ENCODE results near the gene DOC2B. TPM values are rescaled to one million over a fixed set of nuclear protein-coding genes. Genes with fewer than 3 reads are reported as not detected.

The DOC2B gene
- total RNA-seq, 1 experiment from 2014 or later = 2.7 TPM

DNA sequence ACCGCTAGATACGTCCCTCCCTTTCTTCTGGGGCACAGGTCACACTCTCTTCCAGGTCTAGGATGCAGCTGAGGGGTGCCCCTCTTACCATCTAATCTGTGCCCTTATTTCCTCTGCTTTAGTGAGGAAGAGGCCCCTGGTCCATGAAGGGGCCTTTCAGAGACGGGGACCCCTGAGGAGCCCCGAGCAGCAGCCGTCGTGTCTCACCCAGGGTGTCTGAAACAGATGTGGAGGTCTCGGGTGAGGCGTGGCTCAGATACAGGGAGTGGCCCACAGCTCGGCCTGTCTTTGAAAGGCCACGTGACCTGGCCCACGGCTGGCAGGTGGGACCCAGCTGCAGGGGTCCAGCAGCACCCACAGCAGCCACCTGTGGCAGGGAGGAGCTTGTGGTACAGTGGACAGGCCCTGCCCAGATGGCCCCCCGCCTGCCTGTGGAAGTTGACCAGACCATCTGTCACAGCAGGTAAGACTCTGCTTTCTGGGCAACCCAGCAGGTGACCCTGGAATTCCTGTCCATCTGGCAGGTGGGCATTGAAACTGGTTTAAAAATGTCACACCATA lies 28.5 kb downstream of the DOC2B start:
- Mint-ChIP-seq H3K4me1 (no peaks in the 10 kb centered on the region), H3K27me3 (ENCODE audit: low read depth) (no peaks in the 10 kb centered on the region), H3K9me3 (no peaks in the 10 kb centered on the region), H3K27ac (no peak overlapping the region), H3K4me3 (no peak overlapping the region), H3K36me3 (no peaks in the 10 kb centered on the region)
- TF ChIP-seq NFATC4 (CRISPR knock-in tag; IDR thresholded peaks at IDR 0.05) = no peak
- TF ChIP-seq NR2C2 (CRISPR knock-in tag; IDR thresholded peaks at IDR 0.05) = no peak
- no peak for TF ChIP-seq ZNF423 (CRISPR knock-in tag; IDR thresholded peaks at IDR 0.05)
- no peak for TF ChIP-seq SMAD4 (CRISPR knock-in tag; IDR thresholded peaks at IDR 0.05)
- TF ChIP-seq, protein P1, sequence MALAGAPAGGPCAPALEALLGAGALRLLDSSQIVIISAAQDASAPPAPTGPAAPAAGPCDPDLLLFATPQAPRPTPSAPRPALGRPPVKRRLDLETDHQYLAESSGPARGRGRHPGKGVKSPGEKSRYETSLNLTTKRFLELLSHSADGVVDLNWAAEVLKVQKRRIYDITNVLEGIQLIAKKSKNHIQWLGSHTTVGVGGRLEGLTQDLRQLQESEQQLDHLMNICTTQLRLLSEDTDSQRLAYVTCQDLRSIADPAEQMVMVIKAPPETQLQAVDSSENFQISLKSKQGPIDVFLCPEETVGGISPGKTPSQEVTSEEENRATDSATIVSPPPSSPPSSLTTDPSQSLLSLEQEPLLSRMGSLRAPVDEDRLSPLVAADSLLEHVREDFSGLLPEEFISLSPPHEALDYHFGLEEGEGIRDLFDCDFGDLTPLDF (CRISPR knock-in tag; IDR thresholded peaks at IDR 0.05) = no peak
- no peak for TF ChIP-seq JAZF1 (CRISPR knock-in tag; IDR thresholded peaks at IDR 0.05)
- TF ChIP-seq, protein P2, sequence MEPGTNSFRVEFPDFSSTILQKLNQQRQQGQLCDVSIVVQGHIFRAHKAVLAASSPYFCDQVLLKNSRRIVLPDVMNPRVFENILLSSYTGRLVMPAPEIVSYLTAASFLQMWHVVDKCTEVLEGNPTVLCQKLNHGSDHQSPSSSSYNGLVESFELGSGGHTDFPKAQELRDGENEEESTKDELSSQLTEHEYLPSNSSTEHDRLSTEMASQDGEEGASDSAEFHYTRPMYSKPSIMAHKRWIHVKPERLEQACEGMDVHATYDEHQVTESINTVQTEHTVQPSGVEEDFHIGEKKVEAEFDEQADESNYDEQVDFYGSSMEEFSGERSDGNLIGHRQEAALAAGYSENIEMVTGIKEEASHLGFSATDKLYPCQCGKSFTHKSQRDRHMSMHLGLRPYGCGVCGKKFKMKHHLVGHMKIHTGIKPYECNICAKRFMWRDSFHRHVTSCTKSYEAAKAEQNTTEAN (CRISPR knock-in tag; IDR thresholded peaks at IDR 0.05) = no peak
- no peak for TF ChIP-seq RORB (CRISPR knock-in tag; IDR thresholded peaks at IDR 0.05)
- TF ChIP-seq NR3C1 (CRISPR knock-in tag; conservative IDR thresholded peaks at IDR 0.05; ENCODE audit: low read depth) = no peak
- TF ChIP-seq SOX15 (CRISPR knock-in tag; IDR thresholded peaks at IDR 0.05) = no peak
- TF ChIP-seq EMX1 (CRISPR knock-in tag; IDR thresholded peaks at IDR 0.05) = no peak
- no peak for TF ChIP-seq RELA (CRISPR knock-in tag; IDR thresholded peaks at IDR 0.05; ENCODE audit: borderline replicate concordance)
- TF ChIP-seq, protein P3, sequence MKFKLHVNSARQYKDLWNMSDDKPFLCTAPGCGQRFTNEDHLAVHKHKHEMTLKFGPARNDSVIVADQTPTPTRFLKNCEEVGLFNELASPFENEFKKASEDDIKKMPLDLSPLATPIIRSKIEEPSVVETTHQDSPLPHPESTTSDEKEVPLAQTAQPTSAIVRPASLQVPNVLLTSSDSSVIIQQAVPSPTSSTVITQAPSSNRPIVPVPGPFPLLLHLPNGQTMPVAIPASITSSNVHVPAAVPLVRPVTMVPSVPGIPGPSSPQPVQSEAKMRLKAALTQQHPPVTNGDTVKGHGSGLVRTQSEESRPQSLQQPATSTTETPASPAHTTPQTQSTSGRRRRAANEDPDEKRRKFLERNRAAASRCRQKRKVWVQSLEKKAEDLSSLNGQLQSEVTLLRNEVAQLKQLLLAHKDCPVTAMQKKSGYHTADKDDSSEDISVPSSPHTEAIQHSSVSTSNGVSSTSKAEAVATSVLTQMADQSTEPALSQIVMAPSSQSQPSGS (CRISPR knock-in tag; IDR thresholded peaks at IDR 0.05; ENCODE audit: borderline replicate concordance, low read depth) = no peak
- TF ChIP-seq ZBTB21 (CRISPR knock-in tag; IDR thresholded peaks at IDR 0.05; ENCODE audit: borderline replicate concordance) = no peak
- no peak for TF ChIP-seq PRRX2 (CRISPR knock-in tag; IDR thresholded peaks at IDR 0.05)
- TF ChIP-seq, protein P4, sequence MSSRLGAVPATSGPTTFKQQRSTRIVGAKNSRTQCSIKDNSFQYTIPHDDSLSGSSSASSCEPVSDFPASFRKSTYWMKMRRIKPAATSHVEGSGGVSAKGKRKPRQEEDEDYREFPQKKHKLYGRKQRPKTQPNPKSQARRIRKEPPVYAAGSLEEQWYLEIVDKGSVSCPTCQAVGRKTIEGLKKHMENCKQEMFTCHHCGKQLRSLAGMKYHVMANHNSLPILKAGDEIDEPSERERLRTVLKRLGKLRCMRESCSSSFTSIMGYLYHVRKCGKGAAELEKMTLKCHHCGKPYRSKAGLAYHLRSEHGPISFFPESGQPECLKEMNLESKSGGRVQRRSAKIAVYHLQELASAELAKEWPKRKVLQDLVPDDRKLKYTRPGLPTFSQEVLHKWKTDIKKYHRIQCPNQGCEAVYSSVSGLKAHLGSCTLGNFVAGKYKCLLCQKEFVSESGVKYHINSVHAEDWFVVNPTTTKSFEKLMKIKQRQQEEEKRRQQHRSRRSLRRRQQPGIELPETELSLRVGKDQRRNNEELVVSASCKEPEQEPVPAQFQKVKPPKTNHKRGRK (CRISPR knock-in tag; IDR thresholded peaks at IDR 0.05; ENCODE audit: borderline replicate concordance) = no peak
- TF ChIP-seq, protein P5, sequence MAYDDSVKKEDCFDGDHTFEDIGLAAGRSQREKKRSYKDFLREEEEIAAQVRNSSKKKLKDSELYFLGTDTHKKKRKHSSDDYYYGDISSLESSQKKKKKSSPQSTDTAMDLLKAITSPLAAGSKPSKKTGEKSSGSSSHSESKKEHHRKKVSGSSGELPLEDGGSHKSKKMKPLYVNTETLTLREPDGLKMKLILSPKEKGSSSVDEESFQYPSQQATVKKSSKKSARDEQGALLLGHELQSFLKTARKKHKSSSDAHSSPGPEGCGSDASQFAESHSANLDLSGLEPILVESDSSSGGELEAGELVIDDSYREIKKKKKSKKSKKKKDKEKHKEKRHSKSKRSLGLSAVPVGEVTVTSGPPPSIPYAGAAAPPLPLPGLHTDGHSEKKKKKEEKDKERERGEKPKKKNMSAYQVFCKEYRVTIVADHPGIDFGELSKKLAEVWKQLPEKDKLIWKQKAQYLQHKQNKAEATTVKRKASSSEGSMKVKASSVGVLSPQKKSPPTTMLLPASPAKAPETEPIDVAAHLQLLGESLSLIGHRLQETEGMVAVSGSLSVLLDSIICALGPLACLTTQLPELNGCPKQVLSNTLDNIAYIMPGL (CRISPR knock-in tag; IDR thresholded peaks at IDR 0.05) = no peak
- TF ChIP-seq, protein P6, sequence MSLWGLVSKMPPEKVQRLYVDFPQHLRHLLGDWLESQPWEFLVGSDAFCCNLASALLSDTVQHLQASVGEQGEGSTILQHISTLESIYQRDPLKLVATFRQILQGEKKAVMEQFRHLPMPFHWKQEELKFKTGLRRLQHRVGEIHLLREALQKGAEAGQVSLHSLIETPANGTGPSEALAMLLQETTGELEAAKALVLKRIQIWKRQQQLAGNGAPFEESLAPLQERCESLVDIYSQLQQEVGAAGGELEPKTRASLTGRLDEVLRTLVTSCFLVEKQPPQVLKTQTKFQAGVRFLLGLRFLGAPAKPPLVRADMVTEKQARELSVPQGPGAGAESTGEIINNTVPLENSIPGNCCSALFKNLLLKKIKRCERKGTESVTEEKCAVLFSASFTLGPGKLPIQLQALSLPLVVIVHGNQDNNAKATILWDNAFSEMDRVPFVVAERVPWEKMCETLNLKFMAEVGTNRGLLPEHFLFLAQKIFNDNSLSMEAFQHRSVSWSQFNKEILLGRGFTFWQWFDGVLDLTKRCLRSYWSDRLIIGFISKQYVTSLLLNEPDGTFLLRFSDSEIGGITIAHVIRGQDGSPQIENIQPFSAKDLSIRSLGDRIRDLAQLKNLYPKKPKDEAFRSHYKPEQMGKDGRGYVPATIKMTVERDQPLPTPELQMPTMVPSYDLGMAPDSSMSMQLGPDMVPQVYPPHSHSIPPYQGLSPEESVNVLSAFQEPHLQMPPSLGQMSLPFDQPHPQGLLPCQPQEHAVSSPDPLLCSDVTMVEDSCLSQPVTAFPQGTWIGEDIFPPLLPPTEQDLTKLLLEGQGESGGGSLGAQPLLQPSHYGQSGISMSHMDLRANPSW (CRISPR knock-in tag; conservative IDR thresholded peaks at IDR 0.05; ENCODE audit: low read depth) = no peak
- ChIA-PET CTCF (no interaction called here), POLR2A (no interaction called here)
- no peak for ATAC-seq
- DNase-seq (ENCODE audit: low spot score) = no peak
